ENCODE results near the gene PLEKHA5. TPM values are rescaled to one million over a fixed set of nuclear protein-coding genes. Genes with fewer than 3 reads are reported as not detected.

Gene PLEKHA5
- polyA plus RNA-seq, 1 donor (not counting 4 experiments of a cell fraction or from before 2014, with no cell fraction given) = 21.7 TPM

GRCh38 chr12:19288603-19289244 lies 159.2 kb downstream of the PLEKHA5 start:
- Histone ChIP-seq H3K9ac (ENCODE audit: control insufficient read depth, extremely low read depth, insufficient read depth, low read length) (no peak overlapping the region), H3K4me2 (ENCODE audit: control insufficient read depth, extremely low read depth, insufficient read depth, low read depth, low read length) (no peak overlapping the region), H3K27me3 (ENCODE audit: control insufficient read depth, extremely low read depth, insufficient read depth, low read length) (no peaks in the 10 kb centered on the region), H4K20me1 (ENCODE audit: control insufficient read depth, extremely low read depth, insufficient read depth, low read length) (no peaks in the 10 kb centered on the region), H3K79me2 (ENCODE audit: control insufficient read depth, insufficient read depth, low read length) (no peaks in the 10 kb centered on the region), H2AFZ (ENCODE audit: control insufficient read depth, low read length) (no peak overlapping the region), H3K9me1 (ENCODE audit: control insufficient read depth, extremely low read depth, insufficient read depth, low read length) (no peaks in the 10 kb centered on the region), H3K4me1 (ENCODE audit: control insufficient read depth, extremely low read depth, insufficient read depth, low read length) (no peaks in the 10 kb centered on the region), H3K9me3 (ENCODE audit: control insufficient read depth, low read depth, low read length) (no peaks in the 10 kb centered on the region), H3K27ac (ENCODE audit: control insufficient read depth, insufficient read depth, low read length) (no peak overlapping the region), H3K36me3 (ENCODE audit: control insufficient read depth in 2 of 2, extremely low read depth in 1 of 2, insufficient read depth in 2 of 2, low read length in 2 of 2) (peaks cover 2 to 7% of the 10 kb centered on the region in 2 experiments), H3K4me3 (ENCODE audit: control insufficient read depth in 2 of 3, extremely low read depth in 1 of 3, insufficient read depth in 2 of 3, low read depth in 1 of 3, low read length in 3 of 3) (no peak overlapping the region)
- DNase-seq (ENCODE audit: low read depth, low spot score) (no peak), FAIRE-seq (no peak)
- TF ChIP-seq, protein P1, sequence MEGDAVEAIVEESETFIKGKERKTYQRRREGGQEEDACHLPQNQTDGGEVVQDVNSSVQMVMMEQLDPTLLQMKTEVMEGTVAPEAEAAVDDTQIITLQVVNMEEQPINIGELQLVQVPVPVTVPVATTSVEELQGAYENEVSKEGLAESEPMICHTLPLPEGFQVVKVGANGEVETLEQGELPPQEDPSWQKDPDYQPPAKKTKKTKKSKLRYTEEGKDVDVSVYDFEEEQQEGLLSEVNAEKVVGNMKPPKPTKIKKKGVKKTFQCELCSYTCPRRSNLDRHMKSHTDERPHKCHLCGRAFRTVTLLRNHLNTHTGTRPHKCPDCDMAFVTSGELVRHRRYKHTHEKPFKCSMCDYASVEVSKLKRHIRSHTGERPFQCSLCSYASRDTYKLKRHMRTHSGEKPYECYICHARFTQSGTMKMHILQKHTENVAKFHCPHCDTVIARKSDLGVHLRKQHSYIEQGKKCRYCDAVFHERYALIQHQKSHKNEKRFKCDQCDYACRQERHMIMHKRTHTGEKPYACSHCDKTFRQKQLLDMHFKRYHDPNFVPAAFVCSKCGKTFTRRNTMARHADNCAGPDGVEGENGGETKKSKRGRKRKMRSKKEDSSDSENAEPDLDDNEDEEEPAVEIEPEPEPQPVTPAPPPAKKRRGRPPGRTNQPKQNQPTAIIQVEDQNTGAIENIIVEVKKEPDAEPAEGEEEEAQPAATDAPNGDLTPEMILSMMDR (optimal IDR thresholded peaks at IDR 0.05 in 1 of 3, IDR thresholded peaks at IDR 0.05 in 1 of 3, conservative IDR thresholded peaks at IDR 0.05 in 1 of 3; ENCODE audit: extremely low read depth in 1 of 3, insufficient read depth in 2 of 3, low read length in 3 of 3) = peak in 2 of 3 experiments; percentile 45 to 47
- no peak for TF ChIP-seq EZH2 (IDR thresholded peaks at IDR 0.05; ENCODE audit: low read length)
- dilution Hi-C loops (cut with MboI; ENCODE audit: extremely low pct_ligation_motif_present, low sequenced_read_pairs) = no loop called here

DNA sequence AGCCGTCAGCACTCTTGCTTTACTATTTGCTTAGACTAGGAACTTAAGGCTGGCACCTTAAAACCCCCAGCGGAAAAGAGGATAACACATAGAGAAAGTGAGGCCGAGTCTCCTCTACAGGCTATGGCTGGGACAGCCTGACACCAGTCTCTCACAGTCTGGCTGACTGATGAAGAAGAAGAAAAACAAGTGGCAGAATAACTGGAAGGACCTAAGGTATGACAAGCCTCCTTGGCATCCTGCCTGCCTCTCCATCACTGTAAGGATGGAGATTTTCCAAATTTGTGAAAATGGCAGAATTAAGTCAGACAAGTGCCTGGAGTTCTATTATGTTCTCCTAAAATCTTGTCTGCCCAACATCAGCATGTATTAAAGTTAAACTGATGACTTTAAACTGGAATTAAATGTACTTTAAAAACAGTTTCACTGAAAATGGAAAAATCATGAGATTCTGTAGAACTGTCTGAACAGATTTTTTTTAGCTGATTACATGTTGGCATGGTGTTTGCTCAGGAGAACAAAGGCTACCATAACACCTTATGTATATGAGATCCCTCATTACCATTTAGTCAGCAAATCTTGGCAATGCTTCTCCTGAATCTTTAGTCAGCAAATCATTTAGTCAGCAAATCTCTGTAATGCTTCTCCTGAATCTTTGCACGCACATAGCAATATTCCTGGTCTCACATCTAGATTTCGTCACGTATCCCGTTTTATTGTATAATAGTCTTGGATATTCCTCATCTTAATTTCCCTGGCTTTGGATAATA lies 169.5 kb downstream of the PLEKHA5 start:
- H3K9me1 ChIP-seq (ENCODE audit: control insufficient read depth, extremely low read depth, insufficient read depth, low read length) = no peaks in the 10 kb centered on the region
- FAIRE-seq (peak; percentile 43), DNase-seq (ENCODE audit: low read depth, low spot score) (peak; percentile 40)
- H3K27me3 ChIP-seq (ENCODE audit: control insufficient read depth, extremely low read depth, insufficient read depth, low read length) = no peaks in the 10 kb centered on the region
- peak overlapping the region; percentile 56 for H3K9ac ChIP-seq (ENCODE audit: control insufficient read depth, extremely low read depth, insufficient read depth, low read length)
- H3K4me1 ChIP-seq (ENCODE audit: control insufficient read depth, extremely low read depth, insufficient read depth, low read length) = peaks cover 19% of the 10 kb centered on the region
- no peak overlapping the region for H2AFZ ChIP-seq (ENCODE audit: control insufficient read depth, low read length)
- H3K79me2 ChIP-seq (ENCODE audit: control insufficient read depth, insufficient read depth, low read length) = no peaks in the 10 kb centered on the region
- no peaks in the 10 kb centered on the region for H3K9me3 ChIP-seq (ENCODE audit: control insufficient read depth, low read depth, low read length)
- H3K4me2 ChIP-seq (ENCODE audit: control insufficient read depth, extremely low read depth, insufficient read depth, low read depth, low read length) = peak overlapping the region; percentile 66
- H3K36me3 ChIP-seq (ENCODE audit: control insufficient read depth in 2 of 2, extremely low read depth in 1 of 2, insufficient read depth in 2 of 2, low read length in 2 of 2) = no peaks in the 10 kb centered on the region
- peak overlapping the region; percentile 85 for H3K27ac ChIP-seq (ENCODE audit: control insufficient read depth, insufficient read depth, low read length)
- TF ChIP-seq, protein P1 (optimal IDR thresholded peaks at IDR 0.05 in 1 of 3, IDR thresholded peaks at IDR 0.05 in 1 of 3, conservative IDR thresholded peaks at IDR 0.05 in 1 of 3; ENCODE audit: extremely low read depth in 1 of 3, insufficient read depth in 2 of 3, low read length in 3 of 3) = no peak
- no peak for TF ChIP-seq EZH2 (IDR thresholded peaks at IDR 0.05; ENCODE audit: low read length)
- H3K4me3 ChIP-seq (ENCODE audit: control insufficient read depth in 2 of 3, extremely low read depth in 1 of 3, insufficient read depth in 2 of 3, low read depth in 1 of 3, low read length in 3 of 3) = peak overlapping the region in 1 of 3 experiments; percentile 49
- no peaks in the 10 kb centered on the region for H4K20me1 ChIP-seq (ENCODE audit: control insufficient read depth, extremely low read depth, insufficient read depth, low read length)
- dilution Hi-C loops (cut with MboI; ENCODE audit: extremely low pct_ligation_motif_present, low sequenced_read_pairs) = no loop called here

All from keratinocyte (primary cell).